ENCODE data around the gene DIS3L2.

DNA sequence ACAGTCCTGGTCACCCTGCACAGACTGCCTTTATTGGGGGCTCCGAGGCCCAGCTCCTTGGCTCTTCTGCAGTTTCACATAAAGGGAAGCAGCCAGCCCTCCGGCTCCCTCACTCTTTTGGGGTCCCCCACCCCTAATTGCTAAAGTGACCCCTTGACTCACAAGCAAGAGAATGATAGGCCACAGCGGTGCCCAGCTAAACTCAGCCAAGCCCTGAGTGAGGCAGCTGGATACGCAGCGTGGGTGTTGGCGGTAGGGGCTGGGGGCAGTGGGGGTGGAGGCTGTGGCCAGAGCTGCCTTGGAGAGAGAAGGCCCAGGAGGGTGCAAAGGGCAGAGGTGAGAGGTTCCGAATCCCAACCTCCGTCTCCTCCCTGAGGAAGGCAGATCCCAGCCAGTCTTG is 391.6 kb downstream of the DIS3L2 start:
- TF ChIP-seq, protein P1, sequence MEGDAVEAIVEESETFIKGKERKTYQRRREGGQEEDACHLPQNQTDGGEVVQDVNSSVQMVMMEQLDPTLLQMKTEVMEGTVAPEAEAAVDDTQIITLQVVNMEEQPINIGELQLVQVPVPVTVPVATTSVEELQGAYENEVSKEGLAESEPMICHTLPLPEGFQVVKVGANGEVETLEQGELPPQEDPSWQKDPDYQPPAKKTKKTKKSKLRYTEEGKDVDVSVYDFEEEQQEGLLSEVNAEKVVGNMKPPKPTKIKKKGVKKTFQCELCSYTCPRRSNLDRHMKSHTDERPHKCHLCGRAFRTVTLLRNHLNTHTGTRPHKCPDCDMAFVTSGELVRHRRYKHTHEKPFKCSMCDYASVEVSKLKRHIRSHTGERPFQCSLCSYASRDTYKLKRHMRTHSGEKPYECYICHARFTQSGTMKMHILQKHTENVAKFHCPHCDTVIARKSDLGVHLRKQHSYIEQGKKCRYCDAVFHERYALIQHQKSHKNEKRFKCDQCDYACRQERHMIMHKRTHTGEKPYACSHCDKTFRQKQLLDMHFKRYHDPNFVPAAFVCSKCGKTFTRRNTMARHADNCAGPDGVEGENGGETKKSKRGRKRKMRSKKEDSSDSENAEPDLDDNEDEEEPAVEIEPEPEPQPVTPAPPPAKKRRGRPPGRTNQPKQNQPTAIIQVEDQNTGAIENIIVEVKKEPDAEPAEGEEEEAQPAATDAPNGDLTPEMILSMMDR (IDR thresholded peaks at IDR 0.05) = no peak
- TF ChIP-seq POLR2A (IDR thresholded peaks at IDR 0.05) = no peak
